ENCODE results near the gene B9D1.

DNA sequence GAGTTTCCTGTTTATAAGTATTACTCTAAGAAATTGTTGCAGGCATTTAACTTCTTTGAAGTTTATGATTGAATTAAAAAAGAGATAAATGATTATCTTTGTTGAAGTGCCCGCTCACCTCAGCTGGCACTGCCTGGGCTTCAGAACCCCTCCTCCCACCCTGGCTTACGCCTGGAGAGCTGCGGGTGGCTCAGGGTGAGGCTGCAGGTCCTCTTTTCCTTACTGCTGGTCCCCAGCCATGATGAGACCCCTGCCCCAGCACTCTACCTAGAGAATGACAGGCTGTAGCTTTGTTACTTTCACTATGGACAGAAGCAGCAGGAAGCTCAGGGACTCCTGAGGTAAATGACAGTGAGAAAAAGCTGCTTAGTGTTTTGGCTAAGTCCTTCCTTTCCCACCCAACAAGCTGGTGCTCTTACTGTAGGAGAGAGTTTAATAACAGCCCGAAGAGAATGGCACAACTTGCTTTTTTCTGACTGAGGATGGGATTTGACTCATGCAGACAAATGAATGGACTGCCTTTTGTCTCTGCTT is 63.2 kb downstream of the B9D1 start:
- TF ChIP-seq, protein P1, sequence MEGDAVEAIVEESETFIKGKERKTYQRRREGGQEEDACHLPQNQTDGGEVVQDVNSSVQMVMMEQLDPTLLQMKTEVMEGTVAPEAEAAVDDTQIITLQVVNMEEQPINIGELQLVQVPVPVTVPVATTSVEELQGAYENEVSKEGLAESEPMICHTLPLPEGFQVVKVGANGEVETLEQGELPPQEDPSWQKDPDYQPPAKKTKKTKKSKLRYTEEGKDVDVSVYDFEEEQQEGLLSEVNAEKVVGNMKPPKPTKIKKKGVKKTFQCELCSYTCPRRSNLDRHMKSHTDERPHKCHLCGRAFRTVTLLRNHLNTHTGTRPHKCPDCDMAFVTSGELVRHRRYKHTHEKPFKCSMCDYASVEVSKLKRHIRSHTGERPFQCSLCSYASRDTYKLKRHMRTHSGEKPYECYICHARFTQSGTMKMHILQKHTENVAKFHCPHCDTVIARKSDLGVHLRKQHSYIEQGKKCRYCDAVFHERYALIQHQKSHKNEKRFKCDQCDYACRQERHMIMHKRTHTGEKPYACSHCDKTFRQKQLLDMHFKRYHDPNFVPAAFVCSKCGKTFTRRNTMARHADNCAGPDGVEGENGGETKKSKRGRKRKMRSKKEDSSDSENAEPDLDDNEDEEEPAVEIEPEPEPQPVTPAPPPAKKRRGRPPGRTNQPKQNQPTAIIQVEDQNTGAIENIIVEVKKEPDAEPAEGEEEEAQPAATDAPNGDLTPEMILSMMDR (conservative IDR thresholded peaks at IDR 0.05; ENCODE audit: low read depth, low read length): no peak
- TF ChIP-seq EZH2 (IDR thresholded peaks at IDR 0.05; ENCODE audit: low read length, unreplicated experiment): no peak

Data from PC-3 (cell line).